HPDE6-E6E7 (cell line): ENCODE measurements around the gene EDN2.
A peak's percentile ranks its signal among the peaks of the same experiment; 100 is the strongest.

Experiments used
- DNase-seq: peaks from one replicate; pipeline ENCODE4 v3.0.0; 2011; ENCODE audit warnings: missing footprints; ENCODE audit errors: extremely low spot score

EDN2 gene

DNA sequence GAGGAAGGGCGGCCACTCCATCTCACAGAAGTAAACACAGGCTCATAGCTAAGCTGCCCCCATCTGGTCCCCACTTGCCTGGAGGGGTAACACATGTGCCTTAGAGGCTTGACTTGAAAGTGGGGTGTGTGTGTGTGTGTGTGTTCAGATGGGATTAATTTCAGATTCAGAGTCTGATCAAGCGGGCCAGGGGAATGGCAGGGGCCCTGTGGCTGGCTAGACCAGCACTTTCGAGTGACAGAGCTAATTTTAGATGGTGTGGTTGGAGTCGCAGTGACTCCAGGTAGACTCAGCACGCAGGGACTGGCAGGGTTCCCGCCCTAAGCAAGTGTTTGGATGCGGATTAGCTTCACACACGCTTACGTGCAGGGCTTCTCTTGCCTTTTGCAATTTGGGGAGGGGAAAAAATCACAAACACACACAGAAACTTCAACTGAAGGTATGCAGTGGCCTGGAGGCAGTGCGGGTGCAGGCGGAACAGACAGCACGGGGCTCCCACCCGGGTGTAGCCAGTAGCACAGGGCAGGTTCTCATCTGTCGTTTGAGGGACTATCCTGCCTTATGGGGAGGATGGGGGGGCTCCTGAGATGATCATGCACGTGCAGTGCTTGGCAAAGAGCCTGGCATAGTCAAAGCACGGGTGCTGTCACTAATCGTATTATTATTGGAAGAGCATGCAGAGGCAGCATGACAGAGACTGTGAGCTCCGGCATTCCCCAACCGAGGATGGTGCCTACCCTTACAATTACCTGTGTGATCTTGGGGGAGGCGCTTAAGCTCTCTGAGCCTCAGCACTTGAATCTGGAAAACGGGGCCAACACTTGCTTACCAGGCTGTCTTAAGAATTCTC lies 1.3 kb downstream of the EDN2 start:
- no peak for DNase-seq

DNA sequence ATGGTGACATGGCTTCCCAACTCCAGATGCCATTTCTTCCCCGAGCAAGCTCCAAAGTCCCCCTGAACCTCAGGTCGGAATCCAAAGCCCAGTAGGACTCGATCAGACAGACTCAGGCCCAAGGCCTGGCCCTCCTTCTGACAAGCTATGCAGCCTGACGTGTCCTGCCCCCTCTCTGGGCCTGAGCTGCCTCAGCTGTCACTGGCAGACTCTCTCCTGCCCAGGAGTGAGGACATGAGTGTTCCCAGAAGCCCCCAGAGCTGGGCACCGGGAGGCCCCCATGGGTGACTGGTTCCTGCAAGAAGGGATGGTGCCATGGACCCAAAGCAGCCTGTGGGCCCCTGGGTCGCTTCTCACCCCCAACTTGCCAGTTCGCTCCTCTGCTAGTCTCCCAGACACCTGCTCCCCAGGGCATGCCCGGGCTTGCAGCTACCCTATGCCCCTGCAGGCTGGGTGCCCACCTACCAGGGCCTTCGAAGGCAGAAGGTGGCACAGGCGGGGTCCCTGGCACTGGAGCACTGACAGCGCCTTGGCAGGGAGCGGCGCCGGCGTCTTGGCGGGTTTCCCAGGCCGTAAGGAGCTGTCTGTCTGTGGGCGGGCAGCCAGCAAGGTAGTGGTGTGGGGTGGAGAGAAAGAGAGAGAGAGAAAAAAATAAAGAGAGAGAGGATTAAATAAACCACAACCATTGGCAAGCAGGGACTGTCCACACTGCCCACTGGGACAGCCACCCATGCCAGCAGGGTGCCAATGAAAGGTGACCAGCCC lies 2.3 kb downstream of the EDN2 start:
- DNase-seq = peak; percentile 62

DNA sequence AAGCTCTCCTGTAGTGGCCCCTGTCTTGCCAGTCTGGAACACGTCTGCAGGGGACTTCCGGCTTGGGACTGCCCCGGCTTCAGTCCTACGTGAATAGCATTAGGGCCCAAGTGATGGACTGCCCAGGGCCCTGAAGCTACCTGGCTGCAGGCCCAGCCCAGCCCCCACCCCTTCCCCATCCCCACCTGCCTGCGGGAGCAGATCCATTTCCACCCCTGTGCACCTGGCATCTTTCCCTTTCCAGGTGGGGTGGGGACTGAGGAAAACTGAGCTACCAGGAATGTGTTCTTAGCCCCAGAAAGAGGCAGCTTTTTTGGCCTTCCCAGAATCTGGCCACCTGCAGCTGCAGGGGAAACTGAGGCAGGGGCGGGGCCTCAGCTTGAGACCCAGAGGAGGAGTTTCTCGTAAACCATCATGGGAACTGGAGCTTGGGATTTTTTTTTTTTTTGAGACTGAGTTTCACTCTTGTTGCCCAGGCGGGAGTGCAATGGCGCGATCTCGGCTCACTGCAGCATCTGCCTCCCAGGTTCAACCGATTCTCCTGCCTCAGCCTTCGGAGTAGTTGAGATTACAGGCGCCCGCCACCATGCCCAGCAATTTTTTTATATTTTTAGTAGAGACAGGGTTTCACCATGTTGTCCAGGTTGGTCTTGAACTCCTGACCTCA lies 3.2 kb downstream of the EDN2 start:
- no peak for DNase-seq

DNA sequence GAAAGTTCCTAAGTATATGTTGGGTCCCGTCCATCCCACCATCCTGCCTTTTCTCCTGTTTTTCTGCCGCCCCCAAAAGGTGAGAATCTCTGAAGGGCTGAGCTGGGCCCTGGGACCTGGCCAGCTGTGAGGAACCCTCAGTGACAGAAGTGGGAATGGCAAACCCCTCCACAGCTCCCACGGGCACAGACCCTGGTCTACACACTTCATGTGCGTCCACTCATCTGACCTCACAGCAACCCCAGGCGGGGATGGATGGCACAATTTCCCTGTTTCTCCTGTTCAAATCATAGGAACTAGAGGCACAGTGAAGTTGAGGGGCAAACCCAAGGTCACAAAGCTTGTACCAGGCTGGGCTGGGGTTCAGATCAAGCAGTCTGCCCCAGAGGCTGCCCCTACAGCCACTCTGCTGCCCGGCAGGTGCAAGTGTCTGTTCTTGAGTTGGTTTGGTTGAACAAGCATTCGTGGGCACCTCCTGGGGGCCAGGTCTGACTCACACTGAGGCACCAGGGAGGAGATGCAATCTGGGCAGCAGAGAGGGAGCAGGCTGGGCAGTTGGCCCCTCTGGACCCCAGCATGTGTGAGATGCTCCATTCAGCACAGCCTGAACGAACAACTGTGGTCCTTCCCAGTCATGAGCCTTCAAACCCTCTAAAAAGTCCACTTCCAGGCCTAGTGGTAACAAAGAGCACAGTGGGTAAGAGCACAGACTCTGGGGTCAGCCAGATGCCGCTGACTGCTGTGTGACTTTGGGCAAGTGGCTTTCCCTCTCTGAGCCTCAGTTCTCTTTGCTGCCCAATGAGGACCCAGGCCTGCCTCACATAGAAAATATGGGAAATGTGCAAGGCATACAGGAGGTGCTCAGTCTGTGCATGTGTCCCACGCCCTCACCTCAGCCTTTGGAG lies 4.0 kb downstream of the EDN2 start:
- DNase-seq = no peak

DNA sequence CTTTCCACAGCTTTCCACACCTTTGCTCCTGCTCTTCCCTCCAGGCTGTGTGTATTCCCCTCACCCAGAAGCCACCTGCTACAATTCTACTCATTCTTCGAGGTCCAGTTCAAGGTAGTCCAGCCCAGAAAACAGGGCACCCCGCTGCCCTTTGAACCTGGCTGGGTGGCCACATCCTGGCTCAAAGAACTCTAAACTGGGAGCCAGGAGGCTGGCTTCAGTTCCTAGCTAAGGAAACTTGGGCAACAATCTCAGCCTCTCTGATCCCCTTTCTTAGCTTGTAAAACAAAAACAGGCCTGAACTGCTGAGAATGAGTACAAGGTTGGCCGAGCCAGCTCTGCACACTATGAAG lies 4.7 kb downstream of the EDN2 start:
- DNase-seq = no peak

DNA sequence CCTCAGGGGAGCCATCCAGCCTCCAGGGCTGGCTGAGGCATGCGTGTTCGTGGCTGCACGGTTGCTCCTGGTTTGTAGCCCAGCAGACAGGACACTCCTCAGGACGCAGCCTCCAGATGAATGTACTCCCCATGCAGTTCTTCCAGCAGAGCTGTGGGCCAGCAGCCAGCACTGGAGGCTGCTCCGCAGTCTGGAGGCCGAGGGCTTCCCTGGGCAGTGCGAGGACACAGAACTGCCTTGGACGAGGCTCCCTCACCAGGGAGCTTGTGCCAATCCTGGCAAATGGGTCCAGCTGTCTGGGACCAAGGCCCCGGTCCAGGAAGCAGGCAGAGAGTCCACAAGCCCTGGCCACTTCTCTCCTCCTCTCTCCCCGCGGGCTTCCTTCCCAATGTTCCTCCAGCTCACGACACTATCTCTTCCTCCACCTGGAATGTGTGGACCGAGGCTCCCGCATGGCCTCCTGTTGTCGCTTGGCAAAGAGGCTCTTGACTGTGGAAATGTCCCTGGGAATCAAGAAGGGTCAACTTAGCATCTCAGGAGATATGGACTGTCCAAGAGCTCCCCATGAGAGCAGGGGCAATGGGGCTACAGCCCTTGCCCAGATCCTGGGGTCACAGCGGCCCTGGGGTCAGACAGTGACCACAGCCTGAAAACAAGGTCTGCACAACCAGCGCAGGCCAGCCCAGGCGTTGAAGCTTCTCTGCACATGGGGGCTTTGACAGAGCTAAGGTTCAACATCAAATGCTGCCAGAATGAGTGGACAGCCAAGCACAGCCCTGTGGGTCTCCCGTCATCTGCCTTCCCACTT lies 5.3 kb downstream of the EDN2 start:
- DNase-seq = no peak

DNA sequence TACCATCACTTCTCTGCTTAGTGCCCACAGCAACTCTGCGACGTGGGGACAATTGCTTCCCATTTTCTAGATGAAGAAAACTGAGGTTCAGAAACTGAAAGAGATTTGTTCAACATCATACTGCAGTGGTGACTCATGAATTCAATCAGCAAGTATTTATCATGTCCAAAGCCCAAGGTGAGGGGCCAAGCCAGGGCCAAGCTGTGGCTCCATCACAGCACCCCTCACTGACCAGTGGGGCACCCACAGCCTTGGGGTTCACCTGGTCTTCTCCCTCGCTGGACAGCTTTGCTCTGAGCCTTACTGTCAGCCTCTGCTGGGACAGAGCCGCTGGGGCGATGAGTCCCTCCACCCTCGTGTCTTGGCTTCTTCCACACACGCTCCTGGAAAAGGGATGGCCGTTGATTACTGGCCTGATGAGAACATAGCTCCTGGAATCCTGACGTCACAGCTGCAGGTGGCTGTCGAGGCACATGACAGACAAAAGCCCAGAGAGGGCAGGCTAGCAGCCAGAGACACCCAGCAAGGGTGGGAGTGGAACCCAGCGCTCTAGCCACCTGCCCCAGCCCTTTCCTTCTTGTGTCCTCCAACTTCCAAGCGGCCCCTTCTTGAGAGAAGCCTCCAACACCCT lies 6.2 kb downstream of the EDN2 start:
- no peak for DNase-seq

DNA sequence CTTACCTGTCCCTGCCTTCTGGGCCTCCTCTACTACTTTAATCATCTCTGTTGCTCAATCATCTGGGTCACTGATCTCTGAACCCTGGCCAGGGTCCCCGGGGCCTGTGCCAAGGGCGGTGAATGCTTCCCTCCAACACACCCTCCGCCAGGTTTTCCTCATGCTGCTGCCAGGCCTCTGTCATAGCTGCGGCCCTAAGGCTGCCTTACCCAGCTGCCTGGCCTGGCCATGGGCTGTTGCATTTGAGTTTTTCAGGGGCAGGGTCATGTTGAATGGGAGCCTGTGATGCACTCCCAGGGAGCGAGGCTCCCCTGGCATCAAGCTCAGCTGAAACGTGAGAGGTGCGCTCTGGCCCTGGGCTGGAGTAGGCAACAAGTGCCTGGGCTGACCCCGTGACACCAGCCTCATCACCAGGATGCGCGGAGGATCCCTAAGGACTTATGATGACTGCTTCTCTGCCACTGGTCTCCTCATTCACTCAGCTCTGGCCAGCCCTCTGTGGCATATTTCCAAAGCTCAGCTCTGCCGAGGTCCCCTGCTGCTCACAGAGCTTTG lies 7.6 kb downstream of the EDN2 start:
- no peak for DNase-seq

DNA sequence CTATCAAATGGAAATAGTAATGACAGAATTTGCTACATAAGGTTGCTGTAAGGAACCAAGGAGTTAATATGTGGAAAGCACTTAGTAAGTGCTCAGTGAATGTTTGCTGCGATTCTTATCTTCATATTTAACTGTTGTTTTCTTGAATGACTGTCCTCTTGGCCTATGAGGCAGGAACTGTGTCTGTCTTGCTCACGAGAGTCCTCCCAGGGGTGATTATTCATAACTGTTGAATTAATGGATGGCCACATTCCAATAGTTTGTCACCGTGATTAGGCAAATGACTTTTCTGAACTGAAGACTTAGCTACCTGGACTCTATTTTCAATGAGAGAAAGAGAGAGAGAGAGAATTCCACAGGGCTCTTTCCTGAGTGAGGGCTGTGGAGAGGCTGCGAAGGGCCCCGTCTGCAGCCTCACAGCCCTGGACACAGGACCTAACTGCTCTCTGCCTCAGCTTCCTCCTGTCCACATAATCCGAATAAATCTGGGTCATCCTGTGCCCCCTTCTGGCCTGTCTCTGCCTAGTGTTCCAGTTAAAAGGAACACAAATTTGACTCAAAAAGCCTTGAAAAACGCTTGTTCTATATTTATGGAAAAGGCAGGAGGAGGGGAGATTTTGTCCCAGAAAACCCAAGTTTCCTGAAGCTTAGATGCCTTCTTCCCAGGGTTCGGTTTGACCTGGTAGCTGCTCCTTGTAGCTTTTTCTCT lies 8.5 kb downstream of the EDN2 start:
- DNase-seq = no peak

DNA sequence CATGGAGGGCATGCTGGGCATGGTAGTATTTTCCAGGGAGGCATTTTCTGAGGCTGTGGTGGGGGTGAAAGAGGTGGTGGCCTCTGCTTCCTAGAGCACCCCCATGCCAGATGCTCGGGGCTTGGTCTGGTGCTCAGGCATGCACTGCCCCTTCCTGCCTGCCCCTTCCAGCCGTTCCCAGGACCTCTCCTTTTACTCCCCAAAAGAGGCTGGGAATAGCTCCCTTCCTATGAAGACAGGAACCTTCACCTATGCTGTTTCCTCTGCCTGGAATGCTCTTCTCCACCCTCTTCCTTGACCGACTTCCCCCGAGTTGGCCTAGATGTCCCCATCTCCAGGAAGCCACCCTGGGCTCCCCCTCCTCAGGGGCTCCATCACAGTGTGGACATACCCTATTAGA lies 9.1 kb downstream of the EDN2 start:
- DNase-seq = no peak

DNA sequence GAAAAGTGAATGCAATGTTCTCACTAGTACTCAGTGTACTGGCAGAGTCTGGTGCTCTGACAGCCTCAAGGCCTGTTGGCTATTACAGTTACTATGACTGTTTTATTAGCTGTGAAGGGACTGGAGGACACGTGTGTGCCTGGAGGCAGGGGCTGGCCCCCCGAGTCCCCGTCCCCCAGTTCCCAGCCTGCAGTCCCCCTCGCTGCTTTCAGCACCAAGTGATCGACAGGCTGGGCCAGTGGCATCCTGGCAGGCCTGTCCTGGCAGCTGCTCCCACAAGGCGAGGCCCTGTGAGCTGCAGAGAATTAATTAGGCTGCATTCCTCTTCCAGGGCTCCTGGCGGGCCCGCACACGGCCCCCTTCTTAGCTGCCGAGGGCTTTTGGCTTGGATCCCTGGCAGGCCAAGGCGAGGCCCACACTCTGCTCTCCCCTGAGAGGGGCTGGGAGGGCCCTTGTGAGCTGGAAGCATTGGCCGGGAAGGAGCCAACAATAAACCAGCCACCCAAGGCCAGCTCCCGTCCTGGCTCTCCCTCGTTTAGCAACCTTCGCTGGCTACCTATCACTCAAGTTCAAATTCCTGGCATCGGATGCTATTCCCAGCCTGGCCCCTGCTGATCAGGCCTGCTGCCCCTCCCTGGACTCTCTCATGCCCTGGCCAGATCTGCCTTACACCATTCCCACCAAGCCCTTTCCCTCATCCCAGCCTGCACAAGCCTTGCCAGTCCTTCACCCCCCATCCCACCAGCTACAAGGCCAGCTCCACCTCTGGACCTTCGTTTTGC lies 9.8 kb downstream of the EDN2 start:
- no peak for DNase-seq

DNA sequence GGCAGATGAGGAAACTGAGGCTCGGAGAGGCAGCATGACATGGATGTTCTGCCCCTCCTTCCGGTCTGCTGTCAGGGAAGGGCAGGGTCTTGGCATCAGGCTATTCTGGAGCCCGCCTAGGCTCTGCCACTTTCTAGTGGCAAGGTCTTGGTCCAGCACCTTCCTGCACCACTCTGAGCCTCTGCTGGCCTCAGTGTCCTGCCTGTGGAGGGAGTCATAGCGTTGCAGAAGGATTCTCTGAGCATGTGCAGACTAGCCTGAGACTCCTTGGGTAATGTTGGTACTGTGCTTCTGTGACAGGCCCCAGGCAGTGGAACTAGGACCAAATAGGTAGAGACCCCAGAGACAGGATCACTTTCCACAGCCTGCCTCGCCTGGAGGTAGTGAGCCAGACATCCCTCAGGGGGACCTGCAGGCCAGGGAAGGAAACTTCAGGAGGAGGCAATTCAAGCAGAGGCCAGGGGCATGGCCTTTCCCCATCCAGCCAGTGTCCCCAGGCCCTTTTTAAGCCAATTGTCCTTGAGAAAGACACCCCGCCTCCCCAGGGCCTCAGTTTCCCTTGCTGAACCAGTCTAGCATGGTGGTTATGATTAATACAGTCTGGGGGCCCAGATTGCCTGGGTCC lies 10.6 kb downstream of the EDN2 start:
- no peak for DNase-seq

DNA sequence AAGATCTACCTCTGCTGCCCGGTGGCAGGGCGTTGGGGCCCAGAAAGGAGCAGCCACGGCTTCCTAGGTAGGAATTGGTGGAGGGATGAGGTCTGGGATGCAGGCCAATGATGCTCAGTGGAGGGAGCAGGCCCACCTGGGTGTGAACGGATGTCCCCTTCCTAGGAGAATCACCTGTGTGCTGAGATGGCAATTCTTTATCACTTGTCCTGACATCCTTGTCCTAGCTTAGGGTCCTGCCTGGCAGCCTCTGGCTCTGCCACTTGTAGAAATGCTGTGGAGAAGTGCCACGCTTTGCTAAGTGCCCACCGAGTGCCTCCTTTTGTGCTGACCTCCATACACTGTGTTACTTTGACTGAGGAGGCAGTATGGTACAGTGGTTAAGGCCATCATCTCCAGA lies 12.8 kb downstream of the EDN2 start:
- no peak for DNase-seq

DNA sequence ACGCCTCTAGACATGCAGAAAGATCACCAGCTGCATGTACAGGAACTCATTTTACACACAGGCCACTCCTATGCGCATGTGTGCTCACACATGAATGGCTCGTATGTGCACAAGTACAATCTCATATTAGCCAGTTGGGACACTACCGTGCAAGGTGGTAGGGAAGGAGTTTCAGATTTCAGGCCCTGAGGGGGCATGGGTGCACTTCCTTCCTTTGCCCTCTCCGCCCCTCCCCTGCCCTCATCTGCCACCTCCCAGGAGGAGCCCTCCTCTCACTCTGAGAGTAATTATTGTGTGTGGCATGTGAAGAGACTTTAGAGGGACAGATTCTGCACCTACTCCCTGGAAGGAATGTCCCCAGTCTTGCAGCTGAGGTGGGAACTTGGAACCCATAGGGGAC lies 14.8 kb downstream of the EDN2 start:
- no peak for DNase-seq

DNA sequence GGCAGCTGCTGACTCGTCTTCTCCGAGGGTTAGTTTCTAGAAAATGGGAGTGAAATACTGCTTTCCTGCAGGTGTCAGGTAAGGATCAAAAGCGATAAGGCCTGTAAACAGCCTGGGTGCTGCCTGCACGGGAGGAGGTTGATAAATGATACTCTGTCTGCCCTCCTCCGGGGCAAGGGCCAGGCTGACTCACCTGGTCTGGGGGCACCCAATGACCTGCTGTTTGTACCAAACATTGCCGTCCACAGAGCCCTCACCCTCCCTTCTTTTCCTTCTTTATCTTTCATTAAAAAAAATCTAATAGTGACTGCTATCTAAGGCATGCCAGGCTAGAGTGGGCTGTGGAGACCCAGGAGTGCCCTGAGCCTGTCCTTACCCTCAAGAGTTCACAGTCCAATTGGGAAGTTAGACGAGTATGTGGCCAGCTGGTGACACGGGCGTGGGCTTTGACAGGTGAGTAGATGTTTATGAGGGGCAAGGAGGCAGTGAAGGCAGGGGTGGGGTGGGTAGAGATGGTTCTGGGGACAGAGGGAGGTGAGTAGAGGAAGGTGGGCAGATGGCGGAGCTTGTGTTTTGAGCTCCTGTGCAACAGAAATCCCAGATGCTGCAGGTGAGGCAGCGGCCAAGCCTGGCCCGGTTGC lies 16.2 kb downstream of the EDN2 start:
- no peak for DNase-seq

DNA sequence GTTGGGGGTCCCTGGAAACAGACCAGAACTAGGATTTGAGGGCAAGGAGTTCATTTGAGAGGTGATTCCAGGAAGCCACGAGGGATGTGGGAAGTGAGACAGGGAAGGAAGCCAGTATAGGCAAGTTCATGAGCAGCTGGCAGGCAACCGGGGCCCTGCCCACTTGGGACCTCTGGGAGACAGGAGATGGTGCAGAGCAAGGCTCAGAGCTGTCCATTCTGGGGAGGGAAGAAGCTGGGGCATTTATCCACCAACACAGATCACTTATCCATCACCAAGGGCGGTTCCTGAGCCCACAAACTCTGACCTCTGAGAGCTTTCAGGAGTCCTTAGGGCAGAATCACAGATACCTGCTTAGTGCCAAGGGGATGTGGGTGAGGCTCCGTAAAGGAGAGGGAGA lies 16.8 kb downstream of the EDN2 start:
- no peak for DNase-seq

DNA sequence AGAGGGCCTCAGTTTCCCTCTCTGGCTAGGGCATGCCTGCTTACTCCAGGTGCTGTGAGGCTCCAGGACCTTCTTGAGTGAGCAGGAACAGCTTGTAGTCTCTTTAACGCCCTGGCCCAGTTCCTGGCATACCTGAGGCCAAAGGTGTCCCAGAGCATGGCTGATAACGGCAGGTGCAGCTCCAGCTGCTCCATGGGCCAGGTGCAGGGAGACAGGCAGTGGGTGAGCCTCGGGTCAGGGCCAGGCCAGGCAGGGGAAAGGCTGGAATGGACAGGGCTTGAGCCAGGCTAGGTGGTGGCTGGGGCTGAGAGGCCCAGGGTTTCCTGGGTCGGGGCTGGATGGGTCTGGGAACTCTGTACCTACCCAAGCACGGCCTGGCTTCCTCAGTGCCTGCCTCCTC lies 18.3 kb downstream of the EDN2 start:
- DNase-seq = no peak

DNA sequence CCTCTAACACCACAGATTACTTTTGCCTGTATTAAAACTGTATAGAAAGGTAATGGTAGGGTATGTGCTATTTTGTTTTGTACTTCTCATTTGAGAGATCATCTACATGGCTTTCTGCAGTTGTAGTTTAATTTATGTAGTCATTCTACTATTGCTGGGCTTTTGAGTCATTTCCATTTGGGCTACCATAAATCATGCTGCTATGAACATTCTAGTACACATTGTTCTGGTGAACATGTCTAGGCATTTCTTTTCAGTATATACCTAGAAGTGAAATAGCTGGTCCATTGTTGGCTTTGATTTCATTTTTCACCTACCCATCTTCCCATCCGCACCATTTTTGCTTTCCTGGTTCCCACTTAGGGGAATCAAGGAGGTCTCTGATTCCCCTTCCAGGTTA lies 18.7 kb downstream of the EDN2 start:
- DNase-seq = no peak
